Ovary (tissue), 9 donors: ENCODE results near the gene PSMD1. TPM values are rescaled to one million over a fixed set of nuclear protein-coding genes. Genes with fewer than 3 reads are reported as not detected.

ENCODE experiments used
- DNase-seq, 5 donors: peaks; one replicate each; pipeline ENCODE4 v3.0.0-alpha.2; 2019 to 2020
- H3K27ac ChIP-seq, 2 donors: fragments of 200-600 bp; one replicate each; pipeline versions ENCODE4 v1.5.1 to v1.8.0; 2019 to 2022
- H3K27me3 ChIP-seq: fragments of 200-600 bp; one replicate; pipeline ENCODE4 v1.8.0; 2022
- H3K36me3 ChIP-seq: fragments of 200-600 bp; sonication (generic); one replicate; pipeline ENCODE4 v1.5.1; 2019
- H3K4me1 ChIP-seq: one replicate; pipeline ENCODE4 v1.8.1; 2013; ENCODE audit warnings: mild to moderate bottlenecking, moderate library complexity; ENCODE audit not compliant: insufficient read depth
- H3K4me3 ChIP-seq: fragments of 200-600 bp; sonication (generic); one replicate; pipeline ENCODE4 v1.5.1; 2017
- H3K9me3 ChIP-seq, 2 donors: fragments of 200-600 bp in 1 of 2; sonication (generic) in 1 of 2; one replicate each; pipeline versions ENCODE4 v1.5.1 to v1.8.1; 2013 to 2019; ENCODE audit warnings: mild to moderate bottlenecking in 1 of 2, moderate library complexity in 1 of 2
- EP300 ChIP-seq: sonication (generic); formaldehyde crosslinking; IDR thresholded peaks from one replicate; pipeline ENCODE4 v1.6.1; 2017; ENCODE audit warnings: antibody characterized with exemption
- POLR2A ChIP-seq: fragments of 450-650 bp; IDR thresholded peaks from one replicate; pipeline ENCODE4 v1.6.1; 2017; ENCODE audit warnings: antibody characterized with exemption, mild to moderate bottlenecking, moderate library complexity
- WGBS, 3 donors: extraction: QIAGEN DNeasy Blood & Tissue Kit in 1 of 3; methylation state at CpG; one replicate each; pipeline versions ENCODE4 v1.1.5 to v1.1.7; 2013 to 2017; 5-methylcytosine and 5-hydroxymethylcytosine counted together
- intact Hi-C, 4 donors: fragments of 100-400 bp; cut with DNase I; formaldehyde crosslinking; loops; one replicate each; pipeline versions ENCODE4 v1.11.0 to v1.15.1; 2022 to 2023
- polyA plus RNA-seq, 2 donors: library from polyadenylated mRNA; stranded (reverse); fragments of 200-250 nt in 1 of 2; fragments of 350-450 nt in 1 of 2; fragmentation: Illumina TruSeq in 1 of 2; extraction: RNeasy Lipid Tissue Mini Kit (QIAGEN cat#74804) in 1 of 2; gene quantifications; one replicate each; pipeline ENCODE4 v1.2.3, GENCODE V29; 2013 to 2014
- total RNA-seq, 7 donors: library from RNA; depleted of rRNA in 2 of 7; stranded (reverse); fragments of >200 nt in 2 of 7; fragmentation: NEBNext Ultra II Directional in 3 of 7; extraction: Animal tissue kit (Norgen Biotek cat#: 25700) in 3 of 7; gene quantifications; one replicate each; pipeline versions ENCODE4 v1.1.0 to v1.2.4, GENCODE V29; 2016 to 2023
- TF ChIP-seq, protein P1 (sequence below), 3 donors: fragments of 450-650 bp in 2 of 3; fragments of 200-600 bp in 1 of 3; IDR thresholded peaks; one replicate each; pipeline versions ENCODE4 v1.5.1 to v1.8.0; 2016 to 2022; ENCODE audit warnings: antibody characterized with exemption in 3 of 3, mild to moderate bottlenecking in 1 of 3
- donor health status: DM: no; HTN: no; CAD: no; lungs with moderate emphysema.
- donor health status: DM: no; HTN: no; CAD: no.
- donor health status: Bipolar disorder and iron deficiency.
- donor health status: DM: yes; HTN: yes; CAD: no.
- donor health status: DM: no; HTN: no; CAD: no.
- donor health status: DM: yes; HTN: yes; CAD: no.

The PSMD1 gene
- total and polyA plus RNA-seq, 9 donors: 19.0 to 73.2 (median 57.8) TPM

DNA sequence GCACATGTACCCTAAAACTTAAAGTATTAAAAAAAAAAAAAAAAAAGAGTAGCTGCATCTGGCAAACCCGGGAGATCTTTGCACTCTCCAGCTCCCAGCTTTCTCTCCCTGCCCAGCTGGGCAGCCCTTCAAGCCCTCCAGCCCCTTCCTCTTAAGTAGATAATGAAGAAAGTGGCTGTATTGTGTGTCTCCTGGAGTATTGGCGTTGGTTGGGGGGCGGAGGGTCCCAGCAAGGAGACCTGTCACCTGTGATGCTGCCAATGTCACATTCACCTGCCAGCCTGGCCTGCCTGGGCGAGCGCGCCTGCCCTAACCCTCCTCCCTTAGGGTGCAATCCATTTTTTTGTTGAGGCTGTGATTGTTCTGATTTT is 17.4 kb upstream of the PSMD1 start:
- WGBS, 3 donors: 83 to 87% (median 84%) methylated on average over 6 of the region's 6 CpGs
- Histone ChIP-seq H3K27ac (no peak overlapping the region), H3K9me3 (no peaks in the 10 kb centered on the region), H3K4me3 (no peak overlapping the region), H3K27me3 (no peaks in the 10 kb centered on the region), H3K36me3 (no peaks in the 10 kb centered on the region), H3K4me1 (no peaks in the 10 kb centered on the region)
- no peak for TF ChIP-seq POLR2A
- DNase-seq: no peak
- intact Hi-C loops: no loop called here

DNA sequence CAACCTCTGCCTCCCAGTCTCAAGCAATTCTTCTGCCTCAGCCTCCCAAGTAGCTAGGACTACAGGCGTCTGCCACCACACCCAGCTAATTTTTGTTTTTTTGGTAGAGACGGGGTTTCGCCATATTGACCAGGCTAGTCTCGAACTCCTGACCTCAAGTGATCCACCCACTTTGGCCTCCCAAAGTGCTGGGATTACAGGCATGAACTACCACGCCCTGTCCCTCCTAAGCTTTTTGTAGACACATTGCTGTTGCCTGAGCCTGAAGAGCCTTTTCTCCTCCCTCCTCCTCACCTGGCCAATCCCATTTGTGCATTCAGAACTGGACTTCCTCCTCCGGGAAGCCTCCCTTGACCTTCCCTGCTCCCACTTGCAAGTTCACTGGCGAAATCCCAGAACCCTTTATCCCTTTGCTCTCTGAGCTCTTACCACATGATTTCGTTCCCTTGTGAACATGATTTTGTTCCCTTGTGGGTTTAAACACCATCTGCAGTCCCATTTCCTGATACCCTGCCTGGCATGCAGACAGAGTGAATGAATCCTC is 16.8 kb upstream of the PSMD1 start:
- DNase-seq: no peak
- no peaks in the 10 kb centered on the region for H3K36me3 ChIP-seq
- intact Hi-C loops: no loop called here
- no peak for TF ChIP-seq POLR2A
- TF ChIP-seq, protein P1, sequence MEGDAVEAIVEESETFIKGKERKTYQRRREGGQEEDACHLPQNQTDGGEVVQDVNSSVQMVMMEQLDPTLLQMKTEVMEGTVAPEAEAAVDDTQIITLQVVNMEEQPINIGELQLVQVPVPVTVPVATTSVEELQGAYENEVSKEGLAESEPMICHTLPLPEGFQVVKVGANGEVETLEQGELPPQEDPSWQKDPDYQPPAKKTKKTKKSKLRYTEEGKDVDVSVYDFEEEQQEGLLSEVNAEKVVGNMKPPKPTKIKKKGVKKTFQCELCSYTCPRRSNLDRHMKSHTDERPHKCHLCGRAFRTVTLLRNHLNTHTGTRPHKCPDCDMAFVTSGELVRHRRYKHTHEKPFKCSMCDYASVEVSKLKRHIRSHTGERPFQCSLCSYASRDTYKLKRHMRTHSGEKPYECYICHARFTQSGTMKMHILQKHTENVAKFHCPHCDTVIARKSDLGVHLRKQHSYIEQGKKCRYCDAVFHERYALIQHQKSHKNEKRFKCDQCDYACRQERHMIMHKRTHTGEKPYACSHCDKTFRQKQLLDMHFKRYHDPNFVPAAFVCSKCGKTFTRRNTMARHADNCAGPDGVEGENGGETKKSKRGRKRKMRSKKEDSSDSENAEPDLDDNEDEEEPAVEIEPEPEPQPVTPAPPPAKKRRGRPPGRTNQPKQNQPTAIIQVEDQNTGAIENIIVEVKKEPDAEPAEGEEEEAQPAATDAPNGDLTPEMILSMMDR (IDR thresholded peaks at IDR 0.05): no peak
- no peak for TF ChIP-seq EP300
- H3K4me1 ChIP-seq: no peaks in the 10 kb centered on the region
- 66 to 83% (median 69%) methylated on average over 8 of the region's 8 CpGs for WGBS, 3 donors
- H3K9me3 ChIP-seq: no peaks in the 10 kb centered on the region
- no peak overlapping the region for H3K4me3 ChIP-seq
- no peak overlapping the region for H3K27ac ChIP-seq
- no peaks in the 10 kb centered on the region for H3K27me3 ChIP-seq

DNA sequence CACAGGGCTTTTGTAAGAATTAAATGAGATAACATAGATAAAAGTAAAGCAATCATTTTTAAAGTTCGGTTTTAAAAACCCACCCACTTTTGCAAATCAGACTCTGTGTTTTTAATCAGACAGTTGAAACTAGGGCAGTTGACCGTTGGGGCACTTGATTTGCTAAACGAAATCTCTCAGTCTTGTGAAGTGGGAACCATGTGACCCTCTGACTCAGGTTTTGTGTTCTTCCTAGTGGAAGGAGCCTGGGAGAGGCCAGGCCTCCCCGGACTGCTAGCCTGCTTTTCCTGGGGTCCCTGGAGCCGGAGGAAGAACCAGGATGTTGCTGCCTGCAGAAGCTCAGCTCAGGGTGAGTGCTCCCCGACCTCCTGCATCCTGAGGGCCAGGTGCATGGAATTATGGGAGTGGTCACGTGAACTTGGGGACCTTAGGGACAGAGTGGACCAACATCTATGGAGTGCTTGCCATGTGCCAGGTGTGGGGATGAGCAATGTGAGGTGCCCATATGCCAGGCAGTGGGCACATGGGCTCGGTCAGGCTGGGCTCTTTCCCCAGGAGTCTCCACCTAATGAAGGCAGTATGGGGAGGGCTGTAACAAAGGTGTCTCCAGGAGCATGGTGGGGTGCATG is 15.5 kb upstream of the PSMD1 start:
- Histone ChIP-seq H3K9me3 (no peaks in the 10 kb centered on the region), H3K27ac (no peak overlapping the region), H3K4me1 (no peaks in the 10 kb centered on the region), H3K36me3 (no peaks in the 10 kb centered on the region), H3K27me3 (no peaks in the 10 kb centered on the region), H3K4me3 (no peak overlapping the region)
- 38 to 57% (median 40%) methylated on average over 8 of the region's 8 CpGs for WGBS, 3 donors
- TF ChIP-seq EP300: no peak
- no peak for TF ChIP-seq POLR2A
- TF ChIP-seq, protein P1 (IDR thresholded peaks at IDR 0.05): no peak
- no peak for DNase-seq
- intact Hi-C loops: no loop called here

DNA sequence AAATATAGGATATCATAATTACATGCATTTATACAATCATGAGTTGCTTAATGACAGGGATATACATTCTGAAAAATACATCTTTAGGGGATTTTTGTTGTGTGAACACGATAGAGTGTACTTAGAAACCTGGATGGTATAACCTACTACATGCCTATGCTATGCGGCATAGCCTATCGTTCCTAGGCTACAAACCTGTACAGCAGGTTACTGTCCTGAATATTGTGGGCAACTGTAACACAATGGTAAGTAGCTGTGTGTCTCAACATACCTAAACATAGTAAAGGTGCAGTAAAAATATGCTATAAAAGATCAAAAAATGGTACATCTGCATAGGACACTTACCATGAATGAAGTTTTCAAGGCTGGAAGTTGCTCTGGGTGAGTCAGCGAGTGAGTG is 12.9 kb upstream of the PSMD1 start:
- Histone ChIP-seq H3K9me3 (no peaks in the 10 kb centered on the region), H3K4me3 (no peak overlapping the region), H3K27ac (no peak overlapping the region), H3K27me3 (no peaks in the 10 kb centered on the region), H3K36me3 (no peaks in the 10 kb centered on the region), H3K4me1 (no peaks in the 10 kb centered on the region)
- intact Hi-C loops: no loop called here
- DNase-seq: no peak
- 90 to 94% (median 92%) methylated on average over 4 of the region's 4 CpGs for WGBS, 3 donors
- no peak for TF ChIP-seq POLR2A
- TF ChIP-seq EP300: no peak
- TF ChIP-seq, protein P1 (IDR thresholded peaks at IDR 0.05): no peak

DNA sequence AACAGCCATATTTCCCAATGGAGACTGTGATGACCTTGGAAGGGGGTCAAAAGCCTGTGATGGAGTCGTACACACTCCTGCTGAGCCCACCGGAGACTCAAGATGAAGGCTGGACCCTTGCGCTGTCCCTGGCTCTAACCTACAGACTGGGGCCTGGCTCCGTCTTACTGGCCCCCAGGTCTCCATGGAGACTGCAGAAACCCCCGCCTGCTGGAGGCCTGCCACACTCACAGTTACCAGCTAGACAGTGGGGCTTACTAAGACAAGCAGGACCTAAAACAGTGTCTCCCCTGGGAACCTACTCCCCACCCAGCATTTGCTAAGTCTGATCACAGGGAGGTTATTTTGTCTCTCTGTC is 9.8 kb upstream of the PSMD1 start:
- Histone ChIP-seq H3K9me3 (no peaks in the 10 kb centered on the region), H3K4me1 (no peaks in the 10 kb centered on the region), H3K36me3 (no peaks in the 10 kb centered on the region), H3K27ac (no peak overlapping the region), H3K4me3 (no peak overlapping the region), H3K27me3 (no peaks in the 10 kb centered on the region)
- no peak for DNase-seq
- TF ChIP-seq, protein P1 (IDR thresholded peaks at IDR 0.05): no peak
- no peak for TF ChIP-seq POLR2A
- TF ChIP-seq EP300: no peak
- WGBS, 3 donors: 67 to 72% (median 69%) methylated on average over 5 of the region's 5 CpGs
- intact Hi-C loops: no loop called here
